Erythroblast (primary cell): Measurements from ENCODE around the gene FBXW7.

Experiments
- DNase-seq, 2 experiments: peaks; one replicate each; lab custom pipeline; 2025; lab: John Stamatoyannopoulos, UW
- GATA1 ChIP-seq: IDR thresholded peaks from 2 replicates; pipeline ENCODE4 v1.6.1; 2011; ENCODE audit warnings: low read depth, mild to moderate bottlenecking, control low read depth, low read length, moderate library complexity
- POLR2A ChIP-seq: IDR thresholded peaks from 2 replicates; pipeline ENCODE4 v1.6.1; 2011; ENCODE audit warnings: mild to moderate bottlenecking, low read length

Gene FBXW7

DNA sequence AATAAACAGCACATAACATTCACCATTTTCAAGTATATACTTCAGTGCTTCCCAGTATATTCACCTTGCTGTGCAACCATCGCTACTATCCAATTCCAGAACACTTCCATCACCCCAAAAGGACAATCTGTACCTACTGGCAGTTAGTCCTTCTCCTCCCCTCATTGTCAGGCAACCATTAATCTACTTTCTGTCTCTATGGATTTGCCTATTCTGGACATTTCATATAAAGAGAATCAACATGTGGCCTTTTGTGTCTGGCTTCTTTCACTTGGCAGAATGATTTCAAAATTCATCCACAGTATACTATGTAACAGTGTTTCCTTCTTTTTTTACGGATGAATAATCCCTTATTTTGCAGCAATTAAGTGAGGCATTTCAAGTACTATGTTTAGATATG is 189.4 kb downstream of the FBXW7 start:
- no peak for DNase-seq

DNA sequence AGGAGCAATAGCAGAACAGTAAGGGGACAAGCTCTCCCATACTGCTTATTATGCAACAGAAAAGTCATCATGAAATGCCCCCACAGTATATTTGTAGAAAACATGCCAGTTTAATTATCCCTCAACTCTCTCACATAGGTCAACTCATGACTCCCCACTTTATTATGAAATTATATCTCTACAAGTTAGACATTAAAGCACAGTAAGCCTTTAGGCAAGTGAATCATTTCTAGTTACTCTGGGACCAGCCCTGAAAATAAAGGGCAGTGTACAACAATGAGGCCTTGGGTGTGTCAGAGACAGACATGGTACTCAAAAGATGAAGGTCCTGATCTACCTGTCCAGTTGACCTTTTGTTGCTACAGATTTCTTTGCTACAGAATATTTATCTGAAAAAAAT is 191.9 kb downstream of the FBXW7 start:
- TF ChIP-seq GATA1 (no peak), POLR2A (no peak)
- no peak for DNase-seq

More for the DNA sequence above, 189.4 kb downstream of the FBXW7 start:
- TF ChIP-seq GATA1 (no peak), POLR2A (no peak)

DNA sequence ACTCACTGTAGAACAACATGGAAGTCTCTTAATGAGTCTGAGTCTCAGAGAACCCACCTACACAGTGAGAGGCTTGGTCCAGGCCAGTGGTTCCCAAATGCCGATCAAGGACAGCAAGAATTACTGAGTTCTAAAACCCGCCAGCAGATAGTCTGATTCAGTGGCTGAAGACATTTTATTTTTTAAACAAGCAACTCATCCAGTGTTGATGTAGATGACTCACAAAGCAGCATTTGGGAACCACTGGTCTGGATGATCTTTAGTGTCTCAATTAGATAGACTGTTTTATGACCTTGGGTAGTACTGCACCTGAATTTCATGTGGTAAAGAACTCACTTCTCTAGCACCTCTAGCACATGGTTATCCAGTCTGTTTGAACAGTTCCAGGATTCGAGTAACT is 193.6 kb downstream of the FBXW7 start:
- DNase-seq = no peak
- TF ChIP-seq GATA1 (no peak), POLR2A (no peak)

DNA sequence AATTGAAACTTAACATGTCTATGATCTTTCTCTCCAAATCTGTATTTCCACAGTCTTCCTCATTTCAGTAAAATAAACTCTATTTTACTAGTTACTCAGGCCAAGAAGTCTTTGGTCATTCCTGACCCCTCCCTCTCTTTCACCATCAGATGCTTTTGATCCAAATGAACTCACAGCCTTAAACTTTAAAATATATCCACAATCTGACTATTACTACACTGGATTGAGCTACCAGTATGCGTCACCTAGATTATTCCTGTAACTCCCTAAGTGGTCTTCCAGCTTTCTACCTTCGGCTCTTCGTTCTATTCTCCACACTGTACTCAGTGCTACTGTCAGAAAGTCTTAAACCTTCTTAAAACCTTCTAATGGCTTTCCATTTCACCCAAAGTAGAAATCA is 195.1 kb downstream of the FBXW7 start:
- TF ChIP-seq POLR2A (no peak), GATA1 (no peak)
- no peak for DNase-seq

DNA sequence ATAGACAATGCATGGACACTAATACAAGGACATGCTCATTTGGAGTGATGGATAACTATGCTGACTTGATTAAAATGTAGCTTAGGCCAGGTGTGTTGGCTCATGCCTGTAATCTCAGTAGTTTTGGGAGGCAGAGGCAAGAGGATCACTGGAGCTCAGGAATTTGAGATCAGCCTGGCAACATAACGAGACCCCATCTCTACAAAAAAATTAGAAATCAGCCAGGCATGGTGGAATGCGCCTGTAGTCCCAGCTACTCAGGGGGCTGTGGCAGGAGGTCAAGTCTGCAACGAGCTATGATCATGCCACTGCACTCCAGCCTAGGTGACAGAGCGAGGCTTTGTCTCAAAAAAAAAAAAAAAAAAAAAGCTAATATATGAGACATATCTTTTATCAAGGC is 196.3 kb downstream of the FBXW7 start:
- TF ChIP-seq GATA1 (no peak), POLR2A (no peak)
- DNase-seq = no peak

DNA sequence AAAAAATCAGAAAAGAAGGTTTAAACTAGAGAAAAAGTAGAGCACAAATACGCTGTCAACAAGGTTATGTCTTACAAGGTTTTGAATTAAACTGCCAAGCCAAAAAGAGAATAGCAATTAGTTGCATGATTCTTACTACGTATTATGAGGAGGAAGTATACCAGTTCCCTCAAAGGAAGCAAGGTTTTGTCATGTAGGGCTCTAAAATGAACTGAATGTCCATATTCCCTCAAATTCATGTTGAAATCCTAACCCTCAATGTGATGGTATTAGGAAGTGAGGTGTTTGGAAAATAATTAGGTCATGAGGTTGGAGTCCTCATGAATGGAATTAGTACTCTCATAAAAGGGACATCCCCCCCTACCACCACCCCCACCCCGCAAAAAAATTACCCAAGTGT is 201.0 kb downstream of the FBXW7 start:
- no peak for DNase-seq
- TF ChIP-seq POLR2A (no peak), GATA1 (no peak)

DNA sequence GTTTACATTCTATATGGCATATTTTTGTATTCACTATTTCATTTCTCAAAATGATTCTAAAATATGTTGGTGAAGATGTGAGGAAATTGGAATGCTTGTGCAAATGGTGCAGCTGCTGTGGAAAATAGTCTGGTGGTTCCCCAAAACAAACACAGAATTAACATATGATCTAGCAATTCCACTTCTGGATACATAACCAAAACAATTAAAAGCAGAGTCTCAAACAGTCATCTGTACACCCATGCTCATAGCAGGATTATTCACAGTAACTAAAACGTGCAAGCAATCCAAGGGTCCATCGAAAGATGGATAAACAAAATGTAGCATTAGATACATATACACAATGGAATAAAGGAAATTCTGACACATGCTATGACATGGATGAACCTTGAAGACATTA is 204.8 kb downstream of the FBXW7 start:
- no peak for DNase-seq
- TF ChIP-seq GATA1 (no peak), POLR2A (no peak)

DNA sequence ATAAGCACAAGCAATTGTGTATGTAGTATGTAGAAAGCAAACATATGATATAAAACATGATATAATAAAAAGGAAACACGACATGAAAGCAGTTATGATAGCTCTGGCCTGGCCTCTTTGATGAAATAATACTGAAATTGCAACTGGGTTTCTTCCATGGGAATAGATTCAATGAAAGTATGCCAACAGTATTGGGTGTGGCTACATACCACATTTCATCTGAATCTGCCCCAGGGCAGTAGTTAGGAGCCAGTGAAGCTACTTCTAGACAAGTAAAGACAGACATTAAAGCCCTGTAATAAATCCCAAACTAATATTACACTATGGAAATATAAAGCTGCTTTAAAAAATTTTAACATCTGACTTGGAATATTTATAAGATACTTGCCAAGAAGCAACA is 207.3 kb downstream of the FBXW7 start:
- TF ChIP-seq GATA1 (no peak), POLR2A (no peak)
- no peak for DNase-seq

DNA sequence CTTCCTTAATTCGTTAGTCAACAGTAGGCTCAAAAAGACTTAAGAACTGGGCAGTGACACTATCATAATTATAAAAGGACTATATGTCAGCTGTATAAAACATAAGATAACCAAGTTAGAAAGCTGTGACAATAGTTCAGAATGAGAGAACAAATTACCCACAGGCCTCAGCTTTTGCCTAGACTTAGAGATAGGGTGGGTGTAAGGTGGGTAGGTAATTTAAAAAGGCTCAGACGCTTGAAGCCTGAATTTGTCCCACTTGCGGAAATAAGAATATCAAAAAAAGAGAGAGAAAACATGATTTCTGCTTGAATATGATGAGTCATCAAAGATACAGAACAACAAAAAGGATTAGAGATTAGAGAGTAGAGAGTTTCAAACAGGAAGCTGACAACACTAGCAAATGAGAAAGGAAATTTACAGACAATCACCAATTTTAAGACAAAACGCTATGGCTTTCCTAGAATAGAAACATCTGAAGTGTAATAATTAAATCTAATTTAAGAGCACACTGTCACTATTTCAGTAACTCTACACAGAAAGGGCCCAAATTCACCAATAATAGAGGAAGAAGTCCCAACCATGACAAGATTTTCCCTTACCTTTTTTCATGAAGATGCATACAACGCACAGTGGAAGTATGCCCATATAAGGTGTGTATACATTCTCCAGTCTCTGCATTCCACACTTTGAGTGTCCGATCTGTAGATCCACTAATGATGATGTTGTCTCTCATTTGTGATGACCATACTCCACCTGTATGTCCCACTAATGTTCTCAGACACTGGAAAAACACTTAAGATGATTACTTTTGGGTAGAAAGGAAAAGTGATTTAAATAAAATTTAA is 208.1 kb downstream of the FBXW7 start:
- no peak for TF ChIP-seq POLR2A
- TF ChIP-seq GATA1 = no peak
- DNase-seq = no peak

DNA sequence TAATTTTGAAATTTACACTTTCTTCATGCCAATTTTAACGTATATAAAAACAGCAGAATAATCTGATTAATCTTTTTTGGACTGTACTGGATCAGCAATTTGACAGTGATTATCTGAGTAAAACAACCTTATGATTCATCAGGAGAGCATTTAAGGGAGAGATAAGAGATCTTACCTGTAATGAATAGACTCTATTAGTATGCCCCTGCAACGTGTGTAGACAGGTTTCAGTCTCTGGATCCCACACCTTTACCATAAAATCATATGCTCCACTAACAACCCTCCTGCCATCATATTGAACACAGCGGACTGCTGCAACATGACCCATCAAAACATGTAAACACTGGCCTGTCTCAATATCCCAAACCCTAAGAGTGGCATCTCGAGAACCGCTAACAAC is 210.1 kb downstream of the FBXW7 start:
- no peak for DNase-seq
- TF ChIP-seq GATA1 = no peak
- no peak for TF ChIP-seq POLR2A

DNA sequence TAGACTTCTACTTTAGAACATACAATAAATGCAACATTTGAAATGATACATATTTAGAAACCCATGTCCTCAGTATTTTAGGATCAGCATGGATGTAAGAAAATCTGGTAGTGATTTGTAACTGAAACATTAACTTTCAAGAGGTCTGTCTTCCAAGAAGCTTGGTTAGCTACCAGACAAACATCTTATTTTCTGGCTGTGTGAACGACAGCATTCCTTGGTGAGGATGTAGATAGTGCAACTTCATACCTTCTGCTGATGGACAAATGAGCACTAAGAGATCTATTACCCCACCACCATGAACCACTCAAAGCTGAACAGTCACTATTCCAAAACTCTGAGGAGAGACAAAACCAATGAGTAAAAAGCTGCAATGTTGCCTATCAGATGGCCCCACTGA is 212.7 kb downstream of the FBXW7 start:
- no peak for DNase-seq
- TF ChIP-seq GATA1 = no peak
- no peak for TF ChIP-seq POLR2A

DNA sequence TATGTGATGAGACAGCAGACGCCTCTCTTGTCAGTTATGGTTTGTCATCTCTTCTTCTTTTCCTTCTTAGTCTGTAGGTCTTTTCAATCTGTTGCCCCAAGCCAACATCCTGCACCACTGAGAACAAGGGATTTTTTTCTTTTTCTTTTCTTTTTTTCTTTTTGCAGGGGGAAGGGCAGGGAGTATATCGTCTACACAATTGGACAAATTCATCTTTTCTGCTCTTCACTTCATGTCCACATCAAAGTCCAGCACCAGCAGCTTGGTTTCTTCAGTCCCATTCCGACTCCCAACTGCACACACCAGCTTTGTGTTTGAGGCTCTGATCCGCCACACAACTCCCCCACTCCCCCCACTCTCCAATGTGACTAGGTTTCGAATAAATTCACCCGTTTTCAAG is 213.2 kb downstream of the FBXW7 start:
- no peak for DNase-seq
- TF ChIP-seq POLR2A = no peak
- TF ChIP-seq GATA1 = no peak

DNA sequence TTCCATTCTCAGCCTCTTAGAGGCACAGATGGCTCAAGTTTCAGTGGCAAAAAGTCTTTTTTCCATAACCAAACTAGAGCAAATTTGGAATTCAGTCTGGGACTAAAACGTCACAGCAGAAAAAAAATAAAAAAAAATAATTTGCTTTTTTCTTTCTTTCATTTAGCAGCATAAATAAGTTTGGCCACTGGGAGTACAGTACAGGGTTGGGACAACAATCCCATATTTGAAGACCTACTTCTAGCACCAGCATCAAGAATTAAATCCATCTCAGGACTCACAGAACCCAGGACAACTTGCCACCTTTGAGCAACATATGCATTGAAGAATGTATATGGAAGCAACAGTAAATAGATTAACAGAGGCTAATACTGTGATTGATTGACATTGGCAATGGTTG is 214.0 kb downstream of the FBXW7 start:
- TF ChIP-seq POLR2A = no peak
- no peak for TF ChIP-seq GATA1
- DNase-seq = no peak

DNA sequence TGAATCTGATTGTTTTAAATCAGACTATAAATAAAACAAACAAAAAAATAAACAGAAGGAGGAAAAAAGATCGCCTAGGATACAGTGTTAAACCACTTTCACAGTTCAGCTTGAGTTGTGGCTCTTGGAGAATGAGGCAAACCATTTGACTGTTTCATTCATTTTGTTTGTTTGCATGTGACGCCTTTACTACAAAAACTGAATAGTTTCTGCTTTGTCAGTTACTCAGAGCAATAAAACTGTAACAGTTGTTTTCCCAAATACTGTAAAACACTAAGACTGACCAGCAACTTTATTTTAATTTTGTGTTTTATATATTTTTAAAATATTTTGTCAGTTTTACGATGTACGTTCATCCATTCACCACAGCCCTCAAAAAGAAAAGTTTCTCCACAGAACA is 214.5 kb downstream of the FBXW7 start:
- TF ChIP-seq POLR2A (no peak), GATA1 (no peak)
- no peak for DNase-seq

DNA sequence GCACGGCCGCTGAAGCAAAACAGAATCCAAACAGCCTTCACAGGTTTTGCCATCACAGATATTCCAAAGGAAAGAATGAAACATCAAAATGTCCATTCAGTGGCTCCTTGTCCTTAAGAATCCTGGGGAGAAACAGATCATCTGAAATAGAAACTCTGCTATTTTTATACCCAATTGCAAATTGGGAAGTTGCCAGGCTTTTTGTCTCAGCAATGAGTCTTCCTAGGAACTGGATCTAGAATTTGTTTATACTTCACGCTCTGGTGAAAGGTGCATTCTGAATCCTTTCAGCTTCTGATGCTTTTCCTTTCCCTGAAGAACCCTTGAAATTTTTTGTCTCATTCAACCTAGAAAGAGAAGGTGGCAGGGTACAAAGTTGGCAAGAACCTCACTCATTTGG is 218.9 kb downstream of the FBXW7 start:
- TF ChIP-seq POLR2A = no peak
- no peak for TF ChIP-seq GATA1
- no peak for DNase-seq

DNA sequence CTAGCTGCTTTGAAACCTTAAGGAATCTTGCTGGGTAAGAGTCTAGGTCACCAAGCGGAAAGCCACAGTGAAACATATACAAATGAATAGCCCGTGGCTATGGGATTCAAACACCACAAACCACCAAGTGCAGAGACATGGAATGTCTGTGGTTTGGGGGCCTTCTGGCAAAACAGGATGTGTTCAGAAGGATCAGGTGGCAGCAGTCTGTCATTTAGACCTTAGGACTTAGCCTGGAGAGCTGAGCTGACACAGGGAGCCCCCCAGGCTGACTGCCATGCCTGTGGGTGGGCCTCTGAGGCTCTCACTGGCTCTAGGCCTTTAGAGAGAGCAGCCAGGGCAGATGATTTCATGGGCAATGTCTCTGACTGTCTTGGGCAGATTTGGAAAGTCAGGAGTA is 225.6 kb downstream of the FBXW7 start:
- DNase-seq = no peak
- no peak for TF ChIP-seq POLR2A
- no peak for TF ChIP-seq GATA1
